ENCODE measurements around the gene TIMM44. TPM values are rescaled to one million over a fixed set of nuclear protein-coding genes. Genes with fewer than 3 reads are reported as not detected.
A peak's percentile ranks its signal among the peaks of the same experiment; 100 is the strongest.

TIMM44 gene
- polyA plus RNA-seq, 3 donors = 9.5 to 33.2 (median 10.4) TPM

DNA sequence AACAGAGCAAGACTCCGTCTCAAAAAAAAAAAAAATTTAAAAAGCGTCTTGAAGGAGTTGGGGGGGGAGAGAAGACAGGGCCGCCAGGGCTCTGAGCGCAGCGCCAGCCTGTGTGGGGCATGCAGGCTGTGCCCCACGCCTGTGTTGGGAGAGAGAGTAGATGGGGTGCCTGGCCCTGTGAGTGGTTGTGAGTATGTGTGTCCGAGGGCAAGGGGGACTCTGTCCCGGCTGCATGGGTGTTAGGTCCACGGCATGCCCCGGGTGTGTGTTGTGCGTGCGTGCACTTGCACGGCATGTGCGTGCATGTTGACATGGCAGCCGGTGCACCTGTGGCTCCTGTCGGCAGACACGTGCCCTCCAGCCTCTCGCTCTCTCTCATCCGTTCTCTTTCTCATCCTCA is 36.3 kb downstream of the TIMM44 start:
- Mint-ChIP-seq H3K4me1 (peaks cover 21% of the 10 kb centered on the region), H3K27me3 (ENCODE audit: low read depth in 3 of 3) (peaks cover 2 to 3% (median 2%) of the 10 kb centered on the region in 3 donors), H3K27ac (no peak overlapping the region), H3K36me3 (peaks cover 30 to 55% of the 10 kb centered on the region in 2 donors), H3K4me3 (peak overlapping the region in 1 of 2 donors; percentile 12), H3K9me3 (peaks cover 0 to 3% (median 0%) of the 10 kb centered on the region in 7 donors)
- Histone ChIP-seq H3K36me3 (replicated peaks in 1 of 2; ENCODE audit: control insufficient read depth in 1 of 2, insufficient read depth in 2 of 2, low read length in 2 of 2) (peaks cover 38 to 46% of the 10 kb centered on the region in 2 donors), H3K9me3 (replicated peaks in 1 of 2; ENCODE audit: control insufficient read depth in 1 of 2, insufficient read depth in 1 of 2, low read length in 2 of 2) (no peaks in the 10 kb centered on the region), H3K9ac (ENCODE audit: insufficient read depth, low read length, poor library complexity, severe bottlenecking) (no peak overlapping the region), H3K4me2 (replicated peaks; ENCODE audit: extremely low read depth, low read length, poor library complexity, severe bottlenecking) (no peak overlapping the region), H3K79me2 (ENCODE audit: insufficient read depth, low read length) (peaks cover 39% of the 10 kb centered on the region), H4K20me1 (ENCODE audit: insufficient read depth, low read length) (peaks cover 76% of the 10 kb centered on the region), H3K4me1 (ENCODE audit: control insufficient read depth in 1 of 2, insufficient read depth in 2 of 2, low read length in 2 of 2) (peaks cover 19 to 26% of the 10 kb centered on the region in 2 donors), H3K4me3 (replicated peaks in 1 of 3; ENCODE audit: low read depth in 2 of 3, low read length in 3 of 3) (no peak overlapping the region), H3K27me3 (ENCODE audit: control insufficient read depth in 2 of 2, insufficient read depth in 2 of 2, low read length in 2 of 2) (no peaks in the 10 kb centered on the region), H2AFZ (ENCODE audit: insufficient read depth, low read depth, low read length, poor library complexity, severe bottlenecking) (no peak overlapping the region), H3K27ac (ENCODE audit: low read depth in 1 of 2, low read length in 2 of 2) (no peak overlapping the region)
- 97% methylated on average over 18 of the region's 19 CpGs for WGBS (ENCODE audit: insufficient coverage)
- no peak for DNase-seq
- TF ChIP-seq CTCF (IDR thresholded peaks at IDR 0.05) = no peak
- intact Hi-C loops (cut with micrococcal nuclease) = loop anchor here in 1 of 2 donors (10.0 kb wide), 1 partner anchor 272 kb away; the partner anchor contains the start of genes PCP2 and STXBP2

GRCh38 chr19:7905859-7906258 is 37.6 kb downstream of the TIMM44 start:
- no peak for TF ChIP-seq CTCF (IDR thresholded peaks at IDR 0.05)
- Histone ChIP-seq H3K4me1 (ENCODE audit: control insufficient read depth in 1 of 2, insufficient read depth in 2 of 2, low read length in 2 of 2) (peaks cover 19 to 26% of the 10 kb centered on the region in 2 donors), H3K4me2 (replicated peaks; ENCODE audit: extremely low read depth, low read length, poor library complexity, severe bottlenecking) (no peak overlapping the region), H3K27me3 (ENCODE audit: control insufficient read depth in 2 of 2, insufficient read depth in 2 of 2, low read length in 2 of 2) (no peaks in the 10 kb centered on the region), H3K27ac (ENCODE audit: low read depth in 1 of 2, low read length in 2 of 2) (no peak overlapping the region), H3K36me3 (replicated peaks in 1 of 2; ENCODE audit: control insufficient read depth in 1 of 2, insufficient read depth in 2 of 2, low read length in 2 of 2) (peaks cover 25 to 34% of the 10 kb centered on the region in 2 donors), H3K9me3 (replicated peaks in 1 of 2; ENCODE audit: control insufficient read depth in 1 of 2, insufficient read depth in 1 of 2, low read length in 2 of 2) (no peaks in the 10 kb centered on the region), H3K79me2 (ENCODE audit: insufficient read depth, low read length) (peaks cover 39% of the 10 kb centered on the region), H2AFZ (ENCODE audit: insufficient read depth, low read depth, low read length, poor library complexity, severe bottlenecking) (no peak overlapping the region), H3K9ac (ENCODE audit: insufficient read depth, low read length, poor library complexity, severe bottlenecking) (no peak overlapping the region), H3K4me3 (replicated peaks in 1 of 3; ENCODE audit: low read depth in 2 of 3, low read length in 3 of 3) (no peak overlapping the region), H4K20me1 (ENCODE audit: insufficient read depth, low read length) (peaks cover 67% of the 10 kb centered on the region)
- WGBS (ENCODE audit: insufficient coverage) = 98% methylated on average over 5 of the region's 10 CpGs
- H3K36me3 Mint-ChIP-seq = peaks cover 21 to 43% of the 10 kb centered on the region in 2 donors
- H3K4me3 Mint-ChIP-seq = no peak overlapping the region
- H3K9me3 Mint-ChIP-seq = peaks cover 0 to 3% (median 0%) of the 10 kb centered on the region in 7 donors
- intact Hi-C loops (cut with micrococcal nuclease) = loop anchor here in 1 of 2 donors (2.0 to 10.0 kb wide), 2 partner anchors 13 to 271 kb away; partner anchors contain the start of genes PCP2 and STXBP2
- peaks cover 24% of the 10 kb centered on the region for H3K4me1 Mint-ChIP-seq
- H3K27me3 Mint-ChIP-seq (ENCODE audit: low read depth in 3 of 3) = peaks cover 0 to 3% (median 2%) of the 10 kb centered on the region in 3 donors
- H3K27ac Mint-ChIP-seq = peak overlapping the region in 4 of 7 donors; percentile 17 to 53 (median 30)
- no peak for DNase-seq

All from CD14-positive monocyte (primary cell).